ENCODE data around the gene ACSBG1. TPM values are rescaled to one million over a fixed set of nuclear protein-coding genes. Genes with fewer than 3 reads are reported as not detected.

The ACSBG1 gene
- total and polyA plus RNA-seq, 12 donors: 1.9 to 42.3 (median 5.6) TPM

DNA sequence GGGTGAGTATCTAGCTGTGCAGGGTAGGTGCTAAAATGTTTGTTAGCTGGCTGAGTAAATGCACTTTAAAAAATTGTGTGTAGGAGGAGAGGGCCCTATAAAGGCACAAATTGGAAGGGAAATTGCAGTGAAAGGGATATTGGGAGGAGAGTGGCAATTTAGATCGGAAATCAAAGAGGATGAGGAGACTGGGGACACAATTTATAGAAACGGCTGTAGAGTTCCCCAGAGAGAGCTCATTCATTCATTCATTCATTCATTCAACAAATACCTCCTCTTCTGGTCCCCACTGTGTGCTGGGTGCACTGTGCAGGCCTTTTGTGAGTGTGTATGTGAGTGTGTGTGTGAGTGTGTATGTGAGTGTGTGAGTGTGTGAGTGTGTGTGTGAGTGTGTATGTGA, 32.4 kb upstream of the ACSBG1 start:
- intact Hi-C loops (cut with DNase I): no loop called here
- Histone ChIP-seq H3K36me3 (replicated peaks in 1 of 2) (no peaks in the 10 kb centered on the region), H3K27me3 (no peaks in the 10 kb centered on the region), H3K9me3 (replicated peaks in 1 of 3) (no peaks in the 10 kb centered on the region), H3K4me1 (replicated peaks in 1 of 2) (peaks cover 8 to 21% of the 10 kb centered on the region in 2 donors), H3K27ac (peak overlapping the region in 1 of 5 donors; percentile 71), H3K4me3 (no peak overlapping the region)
- no peak for DNase-seq
- TF ChIP-seq POLR2A (IDR thresholded peaks at IDR 0.05): no peak
- TF ChIP-seq, protein P1, sequence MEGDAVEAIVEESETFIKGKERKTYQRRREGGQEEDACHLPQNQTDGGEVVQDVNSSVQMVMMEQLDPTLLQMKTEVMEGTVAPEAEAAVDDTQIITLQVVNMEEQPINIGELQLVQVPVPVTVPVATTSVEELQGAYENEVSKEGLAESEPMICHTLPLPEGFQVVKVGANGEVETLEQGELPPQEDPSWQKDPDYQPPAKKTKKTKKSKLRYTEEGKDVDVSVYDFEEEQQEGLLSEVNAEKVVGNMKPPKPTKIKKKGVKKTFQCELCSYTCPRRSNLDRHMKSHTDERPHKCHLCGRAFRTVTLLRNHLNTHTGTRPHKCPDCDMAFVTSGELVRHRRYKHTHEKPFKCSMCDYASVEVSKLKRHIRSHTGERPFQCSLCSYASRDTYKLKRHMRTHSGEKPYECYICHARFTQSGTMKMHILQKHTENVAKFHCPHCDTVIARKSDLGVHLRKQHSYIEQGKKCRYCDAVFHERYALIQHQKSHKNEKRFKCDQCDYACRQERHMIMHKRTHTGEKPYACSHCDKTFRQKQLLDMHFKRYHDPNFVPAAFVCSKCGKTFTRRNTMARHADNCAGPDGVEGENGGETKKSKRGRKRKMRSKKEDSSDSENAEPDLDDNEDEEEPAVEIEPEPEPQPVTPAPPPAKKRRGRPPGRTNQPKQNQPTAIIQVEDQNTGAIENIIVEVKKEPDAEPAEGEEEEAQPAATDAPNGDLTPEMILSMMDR (IDR thresholded peaks at IDR 0.05): no peak
- WGBS, 4 donors: 70 to 87% (median 80%) methylated on average over 2 of the region's 2 CpGs

DNA sequence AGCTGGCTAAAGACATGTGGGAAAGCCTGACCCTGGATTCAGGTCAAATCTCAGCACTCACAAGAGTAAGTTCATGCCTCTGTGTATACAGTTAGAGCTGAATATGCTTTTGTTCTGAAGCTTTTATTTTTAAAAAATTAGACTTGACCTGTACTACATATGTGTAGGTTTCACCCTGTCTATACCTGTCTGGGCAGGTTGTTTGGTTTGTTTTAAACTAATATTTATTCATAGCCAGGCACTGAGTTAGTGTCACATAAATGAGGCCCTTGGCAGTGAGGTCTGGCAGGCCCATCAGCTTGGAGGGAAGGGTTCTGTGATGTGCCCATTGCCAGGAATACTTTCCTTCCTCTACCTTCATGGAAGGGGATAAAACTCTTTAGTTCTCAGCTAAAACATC, 31.9 kb upstream of the ACSBG1 start:
- Histone ChIP-seq H3K36me3 (replicated peaks in 1 of 2) (no peaks in the 10 kb centered on the region), H3K4me1 (replicated peaks in 1 of 2) (peaks cover 8 to 21% of the 10 kb centered on the region in 2 donors), H3K9me3 (replicated peaks in 1 of 3) (no peaks in the 10 kb centered on the region), H3K27me3 (no peaks in the 10 kb centered on the region), H3K27ac (peak overlapping the region in 2 of 5 donors; percentile 24 to 71), H3K4me3 (no peak overlapping the region)
- intact Hi-C loops (cut with DNase I): no loop called here
- no peak for TF ChIP-seq POLR2A (IDR thresholded peaks at IDR 0.05)
- TF ChIP-seq, protein P1 (IDR thresholded peaks at IDR 0.05): no peak
- DNase-seq: no peak

DNA sequence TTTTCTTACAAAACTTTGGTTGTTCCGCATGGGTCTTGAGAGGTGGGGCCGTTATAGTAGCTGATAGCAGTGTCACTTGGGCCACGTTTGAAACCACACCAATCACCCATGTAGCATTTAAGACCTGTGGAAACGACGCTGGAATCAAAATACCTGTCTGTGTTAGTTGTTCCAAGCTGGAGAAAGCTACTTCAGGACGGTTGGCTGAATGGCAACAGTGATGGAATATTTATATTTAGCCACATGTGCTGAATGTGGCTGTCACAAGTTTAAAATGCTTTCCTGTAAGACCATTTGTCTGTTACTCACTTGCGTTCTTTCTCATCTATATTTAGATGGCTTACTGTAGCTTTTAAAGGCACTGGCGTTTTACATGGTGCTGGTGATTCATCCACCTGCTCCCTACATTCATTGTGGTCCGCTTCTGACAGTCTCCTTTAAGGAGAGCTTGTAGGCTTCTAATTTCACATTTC, 31.4 kb upstream of the ACSBG1 start:
- no peaks in the 10 kb centered on the region for H3K36me3 ChIP-seq (replicated peaks in 1 of 2)
- no peaks in the 10 kb centered on the region for H3K9me3 ChIP-seq (replicated peaks in 1 of 3)
- WGBS, 4 donors: 54 to 65% (median 62%) methylated on average over 9 of the region's 9 CpGs
- peak in 4 of 7 donors; percentile 31 to 53 (median 44) for DNase-seq
- peak overlapping the region in 1 of 4 donors; percentile 67 for H3K4me3 ChIP-seq
- TF ChIP-seq, protein P1 (IDR thresholded peaks at IDR 0.05): no peak
- no peak for TF ChIP-seq POLR2A (IDR thresholded peaks at IDR 0.05)
- peaks cover 8 to 21% of the 10 kb centered on the region in 2 donors for H3K4me1 ChIP-seq (replicated peaks in 1 of 2)
- peak overlapping the region in 2 of 5 donors; percentile 27 to 71 for H3K27ac ChIP-seq
- no peaks in the 10 kb centered on the region for H3K27me3 ChIP-seq
- intact Hi-C loops (cut with DNase I): no loop called here

DNA sequence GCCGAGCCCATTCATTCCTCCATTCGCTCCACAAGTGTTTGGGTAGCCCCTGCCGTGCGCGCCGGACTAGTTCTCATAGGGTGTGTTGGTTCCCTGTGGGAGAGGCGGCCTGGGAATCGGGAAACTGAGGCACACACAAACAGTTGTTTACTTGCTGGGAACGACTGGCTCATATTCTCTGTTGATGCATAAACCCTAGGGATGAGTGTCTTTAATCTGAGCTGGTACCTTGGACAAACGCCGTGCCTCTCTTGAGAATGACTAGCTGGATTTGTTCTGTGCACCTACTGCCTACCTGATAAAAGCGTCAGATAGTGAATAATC, 30.7 kb upstream of the ACSBG1 start:
- Histone ChIP-seq H3K27me3 (no peaks in the 10 kb centered on the region), H3K4me1 (replicated peaks in 1 of 2) (peaks cover 8 to 21% of the 10 kb centered on the region in 2 donors), H3K9me3 (replicated peaks in 1 of 3) (no peaks in the 10 kb centered on the region), H3K27ac (peak overlapping the region in 3 of 5 donors; percentile 37 to 73 (median 71)), H3K36me3 (replicated peaks in 1 of 2) (no peaks in the 10 kb centered on the region), H3K4me3 (peak overlapping the region in 3 of 4 donors; percentile 45 to 67 (median 51))
- peak in 2 of 7 donors; percentile 33 to 63 for DNase-seq
- TF ChIP-seq, protein P1 (IDR thresholded peaks at IDR 0.05): no peak
- no peak for TF ChIP-seq POLR2A (IDR thresholded peaks at IDR 0.05)
- intact Hi-C loops (cut with DNase I): no loop called here
- 46 to 77% (median 58%) methylated on average over 1 to 12 of the region's 12 CpGs for WGBS, 4 donors
